NCI-H524 (cell line): ENCODE data around the gene RALA.
A peak's percentile ranks its signal among the peaks of the same experiment; 100 is the strongest.

Source experiments
- DNase-seq, 2 experiments: peaks; one replicate each; lab custom pipeline; 2025; lab: John Stamatoyannopoulos, UW

Gene RALA

GRCh38 chr7:39623047-39623731 lies at the start of gene RALA:
Gene RALA, plus strand, starts transcription at chr7:39623572. Its CDS starts 63,096 bp downstream, at chr7:39686668.
- peak; percentile 65 to 78 for DNase-seq

DNA sequence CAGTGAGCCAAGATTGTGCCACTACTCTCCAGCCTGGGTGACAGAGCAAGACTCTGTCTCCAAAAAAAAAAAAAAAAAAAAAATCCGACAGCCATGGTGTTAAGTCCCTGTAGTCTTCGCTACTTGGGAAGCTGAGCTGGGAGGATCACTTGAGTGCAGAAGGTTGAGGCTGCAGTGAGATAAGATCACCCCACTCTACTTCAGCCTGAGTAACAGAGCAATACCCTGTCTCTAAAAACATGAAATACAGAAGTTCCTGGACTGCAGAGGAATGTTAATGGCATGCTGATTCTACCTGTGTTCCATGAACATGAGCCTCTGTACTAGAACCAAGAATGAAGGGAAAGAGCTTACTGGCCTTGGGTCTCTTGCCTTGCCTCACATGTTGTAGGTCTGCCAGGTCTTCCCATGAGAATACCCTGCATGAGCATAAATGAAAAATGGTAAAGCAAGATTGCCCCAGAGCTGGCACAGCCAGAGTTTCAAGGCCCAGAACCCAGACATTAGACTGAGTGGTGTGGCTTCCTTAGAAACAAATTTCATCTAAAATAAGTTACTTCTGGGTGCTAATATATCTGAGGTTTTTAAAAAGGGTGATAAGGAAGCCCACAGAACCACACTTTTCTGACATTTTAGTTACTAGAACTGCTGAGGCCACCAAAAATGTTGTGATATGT lies 48.6 kb upstream of the RALA start:
- no peak for DNase-seq

- DNase-seq: no peak
Measured at GRCh38 chr7:39577229-39577874, 46.0 kb upstream of the RALA start.

GRCh38 chr7:39580149-39580874 lies 43.1 kb upstream of the RALA start:
- DNase-seq: peak; percentile 82 to 91

DNA sequence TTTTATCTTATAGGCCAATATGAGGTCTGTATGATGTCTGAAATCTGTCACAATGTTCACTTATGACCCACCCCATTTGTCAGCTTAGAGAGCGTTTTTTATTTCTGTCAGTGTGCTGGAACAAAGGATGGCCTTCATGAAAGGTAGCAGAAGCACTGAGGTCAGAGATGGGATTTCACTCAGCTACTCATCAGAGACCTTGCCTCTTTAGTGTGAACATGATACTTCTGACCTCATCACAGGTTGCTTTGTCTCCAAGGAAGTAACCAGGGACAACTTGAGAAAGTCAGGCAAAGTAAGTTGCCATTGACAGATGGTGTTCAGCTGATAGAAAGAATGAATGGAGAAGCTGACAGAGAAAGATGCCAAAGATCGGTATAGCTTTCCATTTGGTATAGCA lies 40.8 kb upstream of the RALA start:
- DNase-seq: no peak

- DNase-seq: no peak
Measured at GRCh38 chr7:39583539-39583938, 39.8 kb upstream of the RALA start.

GRCh38 chr7:39587393-39587792 lies 36.0 kb upstream of the RALA start:
- no peak for DNase-seq

- DNase-seq: no peak
Measured at GRCh38 chr7:39588416-39588815, 35.0 kb upstream of the RALA start.

- peak; percentile 36 to 74 for DNase-seq
Measured at GRCh38 chr7:39589323-39590111, 33.9 kb upstream of the RALA start.

DNA sequence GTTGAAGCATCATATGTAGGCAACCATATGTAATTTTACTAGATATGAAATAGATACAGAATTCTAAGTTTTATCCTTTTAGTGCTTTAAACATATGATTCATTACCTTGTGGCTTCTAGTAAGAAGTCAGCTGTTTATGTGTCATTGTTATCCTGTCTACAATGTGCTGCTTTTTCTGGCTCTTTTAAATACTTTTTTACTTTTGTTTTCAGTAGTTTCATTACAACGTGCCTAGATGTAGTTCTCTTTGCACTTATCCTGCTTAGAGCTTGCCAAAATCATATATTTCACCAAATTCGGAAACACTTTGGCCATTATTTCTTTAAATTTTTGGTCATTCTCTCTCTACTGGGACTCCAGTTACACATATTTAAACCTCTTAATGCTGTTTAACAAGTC lies 30.8 kb upstream of the RALA start:
- no peak for DNase-seq

- no peak for DNase-seq
Measured at GRCh38 chr7:39594988-39595620, 28.3 kb upstream of the RALA start.

- DNase-seq: no peak
Measured at GRCh38 chr7:39602351-39602750, 21.0 kb upstream of the RALA start.

DNA sequence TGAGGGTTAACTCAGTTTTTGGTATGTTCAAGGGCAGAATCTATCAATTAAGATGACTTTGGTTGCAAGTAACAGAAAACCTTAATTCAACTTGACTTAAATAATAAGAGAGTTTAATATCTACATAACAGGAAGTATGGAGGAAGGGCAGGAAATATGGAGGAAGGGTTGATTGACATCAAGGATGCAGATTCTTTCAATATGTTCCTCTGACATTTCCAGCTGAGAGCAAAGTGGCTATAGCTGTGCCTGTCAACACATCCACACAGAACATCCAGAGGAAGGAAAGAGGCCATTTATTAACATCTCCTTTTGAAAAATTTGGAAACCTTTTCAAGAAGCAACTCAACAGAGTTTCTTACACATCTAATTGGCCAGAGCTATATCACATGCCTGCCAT lies 19.4 kb upstream of the RALA start:
- no peak for DNase-seq

GRCh38 chr7:39605087-39605486 lies 18.3 kb upstream of the RALA start:
- no peak for DNase-seq

GRCh38 chr7:39606352-39606751 lies 17.0 kb upstream of the RALA start:
- no peak for DNase-seq

GRCh38 chr7:39606941-39607340 lies 16.4 kb upstream of the RALA start:
- no peak for DNase-seq

GRCh38 chr7:39607865-39608264 lies 15.5 kb upstream of the RALA start:
- DNase-seq: no peak

- DNase-seq: no peak
Measured at GRCh38 chr7:39608278-39608677, 15.1 kb upstream of the RALA start.

DNA sequence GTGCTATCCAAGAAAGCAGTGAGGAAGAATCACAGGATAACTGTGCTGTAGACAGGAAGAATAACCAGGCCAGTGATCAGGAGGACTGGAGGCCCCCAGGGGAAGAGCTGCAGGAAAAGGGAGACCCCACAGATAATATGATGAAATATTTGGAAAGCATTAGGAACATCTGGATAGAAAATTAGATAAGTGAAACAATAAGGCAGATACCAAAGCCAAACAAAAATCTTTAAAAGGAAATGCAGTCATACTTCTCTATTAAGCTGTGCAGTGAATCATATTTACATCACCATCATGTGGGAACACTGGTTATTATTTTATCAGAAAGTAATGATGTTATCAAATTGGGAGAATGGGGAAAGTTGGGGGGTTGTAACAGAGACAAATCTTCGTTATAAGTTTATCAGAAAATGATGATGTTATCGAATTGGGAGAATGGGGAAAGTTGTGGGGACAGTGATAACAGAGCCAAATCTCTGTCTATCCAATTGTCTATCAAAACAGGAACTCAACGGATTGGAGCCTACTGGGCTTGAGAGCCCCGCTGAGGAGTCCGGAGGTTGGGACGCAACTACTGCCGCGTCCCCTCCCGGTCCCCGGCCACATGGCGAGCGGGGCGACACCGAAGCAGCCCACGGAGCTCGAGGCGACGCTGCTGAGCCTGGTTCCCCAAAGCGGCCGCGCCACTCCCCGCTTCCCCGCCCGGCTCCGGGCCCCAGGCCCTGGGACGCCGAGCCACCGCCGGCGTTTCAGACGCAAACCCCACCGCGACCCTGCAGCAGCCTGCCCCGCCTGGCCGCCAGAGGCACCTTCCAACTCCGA lies 14.0 kb upstream of the RALA start:
- no peak for DNase-seq

DNA sequence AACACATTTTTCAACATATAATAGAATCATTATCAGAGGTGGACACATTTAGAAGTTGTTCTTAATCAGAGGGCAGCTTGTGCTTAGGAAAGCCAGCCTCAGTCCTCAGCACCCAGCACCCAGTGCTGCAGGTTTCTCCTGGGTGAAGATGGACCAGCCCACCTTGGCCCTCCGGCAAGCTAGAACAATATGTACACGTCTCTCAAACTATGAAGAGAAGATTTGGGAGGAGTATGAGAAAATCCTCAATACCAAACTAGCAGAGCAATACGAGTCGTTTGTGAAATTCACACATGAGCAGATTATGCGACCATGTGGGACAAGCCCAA lies 13.5 kb upstream of the RALA start:
- DNase-seq: no peak

DNA sequence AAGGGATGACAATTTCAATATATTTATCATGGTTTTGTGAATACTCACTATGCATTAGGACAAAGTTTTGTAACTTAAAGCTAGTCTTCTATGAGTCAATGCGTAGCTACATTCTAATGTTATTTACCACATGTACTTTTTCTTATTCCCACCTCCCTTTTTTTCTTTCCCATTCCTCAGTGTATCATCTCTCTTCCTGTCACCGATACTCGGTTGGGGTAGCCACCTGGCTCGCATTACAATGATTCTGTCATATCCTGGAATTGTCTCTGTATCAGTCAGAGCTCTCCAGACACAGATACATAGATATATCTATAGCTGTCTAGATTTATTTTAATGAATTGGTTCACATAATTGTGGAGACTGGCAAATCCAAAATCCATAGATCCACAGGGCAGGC lies 9.8 kb upstream of the RALA start:
- DNase-seq: no peak
